GM12892 (cell line): ENCODE data around the gene RHEB.

ENCODE experiments used
- POLR2A ChIP-seq: IDR thresholded peaks from 2 replicates; pipeline ENCODE4 v1.6.1; 2011; ENCODE audit warnings: low read depth, low read length, control low read depth
- POLR2AphosphoS5 ChIP-seq: IDR thresholded peaks from 2 replicates; pipeline ENCODE4 v1.6.1; 2011; ENCODE audit warnings: low read depth, low read length, control low read depth

DNA sequence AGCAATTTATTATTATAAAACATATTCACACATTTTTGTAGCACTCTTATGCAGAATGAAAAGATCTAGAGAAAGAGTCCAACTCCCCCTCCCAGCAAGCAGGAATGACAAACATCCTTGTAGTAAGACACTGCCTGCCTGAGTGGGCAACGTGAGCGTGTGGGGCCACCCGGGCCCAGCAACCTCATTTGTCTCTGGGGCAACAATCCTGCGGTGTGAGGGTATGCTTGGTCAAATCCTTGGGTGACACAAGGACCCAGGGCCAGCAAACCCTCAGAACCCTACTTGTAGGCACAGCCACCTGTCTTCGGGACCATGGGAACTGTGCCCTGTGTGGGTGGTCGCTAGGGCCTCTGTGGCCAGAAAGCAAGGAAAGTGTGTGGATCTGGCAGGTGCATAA, 10.7 kb downstream of the RHEB start:
- TF ChIP-seq POLR2A (no peak), POLR2AphosphoS5 (no peak)
